ENCODE results near the gene THBS1. TPM values are rescaled to one million over a fixed set of nuclear protein-coding genes. Genes with fewer than 3 reads are reported as not detected.

THBS1 gene
- total RNA-seq, 1 donor from 2014 or later: 849 TPM

GRCh38 chr15:39539973-39540558 lies 40.8 kb upstream of the THBS1 start:
- Mint-ChIP-seq H3K27ac (ENCODE audit: unreplicated experiment) (no peak overlapping the region), H3K36me3 (ENCODE audit: unreplicated experiment) (no peaks in the 10 kb centered on the region), H3K9me3 (ENCODE audit: unreplicated experiment) (peaks cover 8% of the 10 kb centered on the region), H3K4me1 (ENCODE audit: unreplicated experiment) (no peaks in the 10 kb centered on the region), H3K4me3 (ENCODE audit: unreplicated experiment) (no peak overlapping the region), H3K27me3 (ENCODE audit: unreplicated experiment) (no peaks in the 10 kb centered on the region)
- TF ChIP-seq, protein P1, sequence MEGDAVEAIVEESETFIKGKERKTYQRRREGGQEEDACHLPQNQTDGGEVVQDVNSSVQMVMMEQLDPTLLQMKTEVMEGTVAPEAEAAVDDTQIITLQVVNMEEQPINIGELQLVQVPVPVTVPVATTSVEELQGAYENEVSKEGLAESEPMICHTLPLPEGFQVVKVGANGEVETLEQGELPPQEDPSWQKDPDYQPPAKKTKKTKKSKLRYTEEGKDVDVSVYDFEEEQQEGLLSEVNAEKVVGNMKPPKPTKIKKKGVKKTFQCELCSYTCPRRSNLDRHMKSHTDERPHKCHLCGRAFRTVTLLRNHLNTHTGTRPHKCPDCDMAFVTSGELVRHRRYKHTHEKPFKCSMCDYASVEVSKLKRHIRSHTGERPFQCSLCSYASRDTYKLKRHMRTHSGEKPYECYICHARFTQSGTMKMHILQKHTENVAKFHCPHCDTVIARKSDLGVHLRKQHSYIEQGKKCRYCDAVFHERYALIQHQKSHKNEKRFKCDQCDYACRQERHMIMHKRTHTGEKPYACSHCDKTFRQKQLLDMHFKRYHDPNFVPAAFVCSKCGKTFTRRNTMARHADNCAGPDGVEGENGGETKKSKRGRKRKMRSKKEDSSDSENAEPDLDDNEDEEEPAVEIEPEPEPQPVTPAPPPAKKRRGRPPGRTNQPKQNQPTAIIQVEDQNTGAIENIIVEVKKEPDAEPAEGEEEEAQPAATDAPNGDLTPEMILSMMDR (IDR thresholded peaks at IDR 0.05): no peak
- no peak for DNase-seq (ENCODE audit: extremely low spot score, unreplicated experiment)

GRCh38 chr15:39542385-39543065 lies 38.4 kb upstream of the THBS1 start:
- H3K27me3 Mint-ChIP-seq (ENCODE audit: unreplicated experiment): no peaks in the 10 kb centered on the region

GRCh38 chr15:39543651-39544050 lies 37.2 kb upstream of the THBS1 start:
- TF ChIP-seq, protein P1 (IDR thresholded peaks at IDR 0.05): no peak
- DNase-seq (ENCODE audit: extremely low spot score, unreplicated experiment): no peak
- no peaks in the 10 kb centered on the region for H3K27me3 Mint-ChIP-seq (ENCODE audit: unreplicated experiment)
- peaks cover 3% of the 10 kb centered on the region for H3K36me3 Mint-ChIP-seq (ENCODE audit: unreplicated experiment)
- H3K4me3 Mint-ChIP-seq (ENCODE audit: unreplicated experiment): no peak overlapping the region
- no peak overlapping the region for H3K27ac Mint-ChIP-seq (ENCODE audit: unreplicated experiment)
- H3K4me1 Mint-ChIP-seq (ENCODE audit: unreplicated experiment): no peaks in the 10 kb centered on the region
- peaks cover 19% of the 10 kb centered on the region for H3K9me3 Mint-ChIP-seq (ENCODE audit: unreplicated experiment)

More at GRCh38 chr15:39542385-39543065, 38.4 kb upstream of the THBS1 start:
- peaks cover 3% of the 10 kb centered on the region for H3K36me3 Mint-ChIP-seq (ENCODE audit: unreplicated experiment)
- no peak for DNase-seq (ENCODE audit: extremely low spot score, unreplicated experiment)
- no peak overlapping the region for H3K4me3 Mint-ChIP-seq (ENCODE audit: unreplicated experiment)
- H3K4me1 Mint-ChIP-seq (ENCODE audit: unreplicated experiment): no peaks in the 10 kb centered on the region
- TF ChIP-seq, protein P1 (IDR thresholded peaks at IDR 0.05): no peak
- H3K27ac Mint-ChIP-seq (ENCODE audit: unreplicated experiment): no peak overlapping the region
- peaks cover 19% of the 10 kb centered on the region for H3K9me3 Mint-ChIP-seq (ENCODE audit: unreplicated experiment)

DNA sequence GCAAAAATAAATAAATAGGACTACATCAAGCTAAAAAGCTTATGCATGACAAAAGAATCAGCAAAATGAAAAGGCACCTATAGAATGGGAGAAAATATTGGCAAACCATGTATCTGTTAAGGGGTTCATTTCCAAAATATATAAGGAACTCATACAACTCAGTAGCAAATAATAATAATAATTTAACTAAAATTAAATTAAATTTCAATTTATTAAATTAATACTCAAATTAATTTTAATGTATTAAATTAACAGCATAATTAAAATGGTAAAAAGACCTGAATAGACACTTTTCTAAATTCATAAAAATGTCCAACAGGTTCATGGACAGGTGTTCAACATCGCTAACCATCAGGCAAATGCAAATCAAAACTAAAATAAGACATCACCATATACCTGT lies 34.0 kb upstream of the THBS1 start:
- Mint-ChIP-seq H3K27ac (ENCODE audit: unreplicated experiment) (no peak overlapping the region), H3K36me3 (ENCODE audit: unreplicated experiment) (peaks cover 3% of the 10 kb centered on the region), H3K9me3 (ENCODE audit: unreplicated experiment) (peaks cover 19% of the 10 kb centered on the region), H3K4me3 (ENCODE audit: unreplicated experiment) (no peak overlapping the region), H3K4me1 (ENCODE audit: unreplicated experiment) (no peaks in the 10 kb centered on the region), H3K27me3 (ENCODE audit: unreplicated experiment) (no peaks in the 10 kb centered on the region)
- TF ChIP-seq, protein P1 (IDR thresholded peaks at IDR 0.05): no peak
- DNase-seq (ENCODE audit: extremely low spot score, unreplicated experiment): no peak

DNA sequence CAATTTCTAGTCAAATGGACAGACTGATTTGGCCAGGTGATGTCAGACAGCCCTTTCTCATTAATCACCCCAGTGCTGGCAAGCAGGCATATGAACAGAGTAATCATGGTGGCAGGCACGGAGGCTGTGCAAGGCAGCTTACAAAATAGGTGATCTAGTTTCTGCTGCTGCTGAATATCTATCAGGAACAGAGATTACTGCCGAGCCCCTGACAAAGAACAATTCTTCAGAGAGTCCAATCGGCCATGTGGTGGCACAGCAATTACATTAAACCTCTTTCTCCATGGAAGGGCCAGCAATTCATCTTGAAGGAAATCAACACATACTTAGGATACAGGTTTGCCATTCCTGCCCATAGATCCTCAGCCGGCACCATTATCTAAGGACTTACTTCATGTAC lies 32.3 kb upstream of the THBS1 start:
- no peak for DNase-seq (ENCODE audit: extremely low spot score, unreplicated experiment)
- Mint-ChIP-seq H3K27me3 (ENCODE audit: unreplicated experiment) (no peaks in the 10 kb centered on the region), H3K4me3 (ENCODE audit: unreplicated experiment) (no peak overlapping the region), H3K27ac (ENCODE audit: unreplicated experiment) (no peak overlapping the region), H3K36me3 (ENCODE audit: unreplicated experiment) (peaks cover 3% of the 10 kb centered on the region), H3K9me3 (ENCODE audit: unreplicated experiment) (peaks cover 16% of the 10 kb centered on the region), H3K4me1 (ENCODE audit: unreplicated experiment) (no peaks in the 10 kb centered on the region)
- TF ChIP-seq, protein P1 (IDR thresholded peaks at IDR 0.05): no peak

Data from osteocyte (in vitro differentiated cells).